ENCODE results near the gene SEM1. TPM values are rescaled to one million over a fixed set of nuclear protein-coding genes. Genes with fewer than 3 reads are reported as not detected.

The SEM1 gene
- total RNA-seq, 1 experiment from 2014 or later, result 79.9 TPM

GRCh38 chr7:96728139-96728538 lies 18.5 kb upstream of the SEM1 start:
- no peaks in the 10 kb centered on the region; a peak in 1 of 5 replicates for H3K9me3 Mint-ChIP-seq
- H2BK12ac ChIP-seq (ENCODE audit: insufficient read length, low read depth, low read length), result no peak overlapping the region
- H3K79me2 ChIP-seq (ENCODE audit: insufficient read depth, low read length), result no peaks in the 10 kb centered on the region
- H3K14ac ChIP-seq (ENCODE audit: insufficient read depth, low read length), result peak overlapping the region; percentile 45; the same call in 1 of the 2 replicates
- H3K4me3 Mint-ChIP-seq, result no peak overlapping the region
- no peaks in the 10 kb centered on the region for H3K23me2 ChIP-seq (ENCODE audit: insufficient read length, low read depth, low read length, poor library complexity, severe bottlenecking)
- no peaks in the 10 kb centered on the region for H3K27me3 Mint-ChIP-seq (ENCODE audit: low read depth)
- H4K20me1 ChIP-seq (ENCODE audit: control insufficient read depth, insufficient read depth, insufficient read length), result no peaks in the 10 kb centered on the region
- no peak overlapping the region for H3K9ac ChIP-seq (ENCODE audit: extremely low read depth, insufficient read length, low read length)
- no peak for DNase-seq
- no peak overlapping the region for H3K27ac Mint-ChIP-seq
- H3T11ph ChIP-seq (ENCODE audit: low read length), result no peak overlapping the region
- no peak overlapping the region for H3K56ac ChIP-seq (ENCODE audit: insufficient read length, low read depth, low read length)
- H3K36me3 Mint-ChIP-seq (ENCODE audit: insufficient read depth in 1 of 3, low read depth in 3 of 3), result 0 out of 7 replicates have a peak, but pooled peaks cover 0 to under 1% (median 0%) of the 10 kb centered on the region in 3 experiments
- H3K4me2 ChIP-seq (ENCODE audit: insufficient read depth, insufficient read length, low read length), result no peak overlapping the region
- no peak overlapping the region for H3K23ac ChIP-seq (ENCODE audit: insufficient read length, low read depth, low read length)
- no peak overlapping the region for H3K27ac ChIP-seq (ENCODE audit: insufficient read length, low read depth, low read length)
- H3K79me1 ChIP-seq (ENCODE audit: insufficient read depth, low read depth, low read length, poor library complexity, severe bottlenecking), result no peaks in the 10 kb centered on the region
- H4K5ac ChIP-seq (ENCODE audit: insufficient read length, low read depth, low read length), result no peak overlapping the region
- no peak overlapping the region for H3K4ac ChIP-seq (ENCODE audit: low read depth, low read length)
- H3K4me1 ChIP-seq (ENCODE audit: insufficient read depth, low read length), result peaks cover 5% of the 10 kb centered on the region
- H2BK20ac ChIP-seq (ENCODE audit: low read depth, low read length, poor library complexity, severe bottlenecking), result no peak overlapping the region
- H3K27me3 ChIP-seq (ENCODE audit: insufficient read depth, low read length), result no peaks in the 10 kb centered on the region
- H2AK5ac ChIP-seq (ENCODE audit: insufficient read length, low read length), result no peak overlapping the region
- TF ChIP-seq, protein P1, sequence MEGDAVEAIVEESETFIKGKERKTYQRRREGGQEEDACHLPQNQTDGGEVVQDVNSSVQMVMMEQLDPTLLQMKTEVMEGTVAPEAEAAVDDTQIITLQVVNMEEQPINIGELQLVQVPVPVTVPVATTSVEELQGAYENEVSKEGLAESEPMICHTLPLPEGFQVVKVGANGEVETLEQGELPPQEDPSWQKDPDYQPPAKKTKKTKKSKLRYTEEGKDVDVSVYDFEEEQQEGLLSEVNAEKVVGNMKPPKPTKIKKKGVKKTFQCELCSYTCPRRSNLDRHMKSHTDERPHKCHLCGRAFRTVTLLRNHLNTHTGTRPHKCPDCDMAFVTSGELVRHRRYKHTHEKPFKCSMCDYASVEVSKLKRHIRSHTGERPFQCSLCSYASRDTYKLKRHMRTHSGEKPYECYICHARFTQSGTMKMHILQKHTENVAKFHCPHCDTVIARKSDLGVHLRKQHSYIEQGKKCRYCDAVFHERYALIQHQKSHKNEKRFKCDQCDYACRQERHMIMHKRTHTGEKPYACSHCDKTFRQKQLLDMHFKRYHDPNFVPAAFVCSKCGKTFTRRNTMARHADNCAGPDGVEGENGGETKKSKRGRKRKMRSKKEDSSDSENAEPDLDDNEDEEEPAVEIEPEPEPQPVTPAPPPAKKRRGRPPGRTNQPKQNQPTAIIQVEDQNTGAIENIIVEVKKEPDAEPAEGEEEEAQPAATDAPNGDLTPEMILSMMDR (conservative IDR thresholded peaks at IDR 0.05), result no peak
- no peak overlapping the region for H2BK5ac ChIP-seq (ENCODE audit: insufficient read length, low read length)
- no CpG with 5 or more reads among the region's 4 CpGs for WGBS (ENCODE audit: extremely low coverage, insufficient read length, low lambda C conversion rate)
- no peak overlapping the region for H2BK15ac ChIP-seq (ENCODE audit: low read depth, low read length)
- peaks cover 13 to 16% of the 10 kb centered on the region in 2 experiments for H3K4me1 Mint-ChIP-seq
- no peaks in the 10 kb centered on the region for H3K9me3 ChIP-seq (ENCODE audit: control insufficient read depth, low read depth, low read length)
- H4K91ac ChIP-seq (ENCODE audit: insufficient read length, low read depth, low read length), result no peak overlapping the region
- no peak overlapping the region for H2BK120ac ChIP-seq (ENCODE audit: low read depth, low read length, poor library complexity, severe bottlenecking)
- H2AFZ ChIP-seq (ENCODE audit: low read length), result no peak overlapping the region
- no peak overlapping the region for H3K18ac ChIP-seq (ENCODE audit: insufficient read length, low read depth, low read length)
- H4K8ac ChIP-seq (replicated peaks; ENCODE audit: insufficient read length, low read depth, low read length), result no peak overlapping the region

Data from H9 (cell line).